SK-N-SH (cell line): ENCODE data around the gene VWA5B2. TPM values are rescaled to one million over a fixed set of nuclear protein-coding genes. Genes with fewer than 3 reads are reported as not detected.

Experiments used
- CTCF ChIA-PET: fragments of 300-600, 350-600 bp; formaldehyde crosslinking; extraction: SDS; loops from one replicate; lab custom pipeline; 2021; lab: Yijun Ruan, JAX
- POLR2A ChIA-PET: fragments of 350-600 bp; sonication (Branson Sonifier 250); formaldehyde crosslinking; extraction: SDS; loops from one replicate; lab custom pipeline; 2020; ENCODE audit warnings: antibody characterized with exemption, inconsistent platforms; lab: Yijun Ruan, JAX
- DNase-seq: peaks from one replicate; pipeline ENCODE4 v3.0.0; 2012
- H2AFZ ChIP-seq: fragments of 200-600 bp; sonication (generic); 2 replicates; pipeline ENCODE4 v1.8.1; 2016; ENCODE audit warnings: antibody characterized with exemption, mild to moderate bottlenecking, low read depth
- H3F3A ChIP-seq: fragments of 200-600 bp; sonication (generic); replicated peaks from 2 replicates; pipeline ENCODE3; 2016; ENCODE audit warnings: antibody characterized with exemption, mild to moderate bottlenecking; ENCODE audit not compliant: insufficient read depth
- H3K27ac ChIP-seq, 2 experiments: fragments of 200-500 bp in 1 of 2; fragments of 200-600 bp in 1 of 2; sonication (Bioruptor generic) in 1 of 2; sonication (generic), shearing (Covaris generic) in 1 of 2; 2 replicates each; pipeline versions ENCODE4 v1.5.1 to v1.6.1; 2014 to 2016; ENCODE audit warnings: low read depth in 2 of 2, inconsistent platforms in 1 of 2, low read length in 1 of 2, mild to moderate bottlenecking in 1 of 2, mixed read lengths in 1 of 2
- H3K27me3 ChIP-seq: fragments of 200-600 bp; sonication (generic), shearing (Covaris generic); 2 replicates; pipeline ENCODE4 v1.6.1; 2016; ENCODE audit warnings: mixed run types; ENCODE audit not compliant: insufficient read depth
- H3K36me3 ChIP-seq, 2 experiments: fragments of 200-500 bp in 1 of 2; fragments of 200-600 bp in 1 of 2; sonication (Bioruptor generic) in 1 of 2; sonication (generic) in 1 of 2; replicated peaks in 1 of 2; 2 replicates each; pipeline versions ENCODE3 to v1.5.1; 2014 to 2016; ENCODE audit warnings: low read length in 1 of 2, mild to moderate bottlenecking in 1 of 2; ENCODE audit not compliant: insufficient read depth in 2 of 2, control insufficient read depth in 1 of 2
- H3K4me1 ChIP-seq, 2 experiments: fragments of 200-500 bp in 1 of 2; fragments of 200-600 bp in 1 of 2; sonication (Bioruptor generic) in 1 of 2; sonication (generic), shearing (Covaris generic) in 1 of 2; 2 replicates each; pipeline versions ENCODE4 v1.5.1 to v1.6.1; 2014 to 2016; ENCODE audit warnings: low read depth in 1 of 2, low read length in 1 of 2, mixed run types in 1 of 2; ENCODE audit not compliant: insufficient read depth in 2 of 2, control insufficient read depth in 1 of 2
- H3K4me2 ChIP-seq: fragments of 200-600 bp; sonication (generic), shearing (Covaris generic); 2 replicates; pipeline ENCODE4 v1.6.1; 2017; ENCODE audit warnings: mixed run types
- H3K4me3 ChIP-seq, 2 experiments: fragments of 200-500 bp in 1 of 2; fragments of 200-600 bp in 1 of 2; sonication (Bioruptor generic) in 1 of 2; sonication (generic), shearing (Covaris generic) in 1 of 2; 2 replicates each; pipeline versions ENCODE4 v1.5.1 to v1.8.1; 2014 to 2016; ENCODE audit warnings: low read depth in 2 of 2, inconsistent platforms in 1 of 2, low read length in 1 of 2, mild to moderate bottlenecking in 1 of 2, mixed read lengths in 1 of 2, moderate library complexity in 1 of 2
- H3K79me2 ChIP-seq: fragments of 200-600 bp; sonication (generic); 2 replicates; pipeline ENCODE4 v1.8.1; 2017; ENCODE audit warnings: mild to moderate bottlenecking; ENCODE audit not compliant: insufficient read depth
- H3K9ac ChIP-seq: fragments of 200-600 bp; sonication (generic); 2 replicates; pipeline ENCODE4 v1.6.1; 2017; ENCODE audit warnings: mixed run types
- H3K9me2 ChIP-seq: fragments of 200-600 bp; sonication (generic); 2 replicates; pipeline ENCODE4 v1.6.1; 2017; ENCODE audit warnings: mixed run types
- H3K9me3 ChIP-seq: fragments of 200-600 bp; sonication (generic); 2 replicates; pipeline ENCODE4 v1.6.1; 2017; ENCODE audit warnings: mixed run types, mild to moderate bottlenecking, moderate library complexity
- H4K20me1 ChIP-seq: fragments of 200-600 bp; sonication (generic); 2 replicates; pipeline ENCODE4 v1.6.1; 2017; ENCODE audit warnings: mild to moderate bottlenecking, mixed run types; ENCODE audit not compliant: insufficient read depth
- EZH2phosphoT487 ChIP-seq: fragments of 200-600 bp; sonication (generic); IDR thresholded peaks from 2 replicates; pipeline ENCODE4 v1.6.1; 2017; ENCODE audit warnings: low read depth, mixed run types, mild to moderate bottlenecking, antibody characterized with exemption, moderate library complexity, borderline replicate concordance
- FOSL2 ChIP-seq: IDR thresholded peaks from 2 replicates; pipeline ENCODE4 v1.4.0; 2012; ENCODE audit warnings: low read depth, mild to moderate bottlenecking, moderate library complexity, borderline replicate concordance
- FOXJ3 ChIP-seq: sonication (generic); formaldehyde crosslinking; IDR thresholded peaks from 2 replicates; pipeline ENCODE4 v1.5.1; 2020; ENCODE audit warnings: mild to moderate bottlenecking, missing genetic modification reagents
- GABPA ChIP-seq: IDR thresholded peaks from 2 replicates; pipeline ENCODE4 v1.4.0; 2012; ENCODE audit warnings: low read depth, mild to moderate bottlenecking
- GATA2 ChIP-seq: sonication (generic); formaldehyde crosslinking; IDR thresholded peaks from 2 replicates; pipeline ENCODE4 v1.5.0; 2020; ENCODE audit warnings: mild to moderate bottlenecking, missing genetic modification reagents
- MEF2A ChIP-seq: IDR thresholded peaks from 2 replicates; pipeline ENCODE4 v1.4.0; 2012; ENCODE audit warnings: low read depth, borderline replicate concordance
- MXI1 ChIP-seq: IDR thresholded peaks from 2 replicates; pipeline ENCODE4 v1.6.1; 2012; ENCODE audit warnings: mild to moderate bottlenecking, low read depth, low read length, improper control_type of control experiment
- NFIC ChIP-seq: IDR thresholded peaks from 2 replicates; pipeline ENCODE4 v1.4.0; 2012; ENCODE audit warnings: borderline replicate concordance
- NRF1 ChIP-seq: IDR thresholded peaks from 2 replicates; pipeline ENCODE4 v1.6.1; 2012; ENCODE audit warnings: low read depth, mild to moderate bottlenecking, low read length
- POLR2AphosphoS5 ChIP-seq: IDR thresholded peaks from 2 replicates; pipeline ENCODE4 v1.6.1; 2012; ENCODE audit warnings: low read depth, low read length
- RCOR1 ChIP-seq: fragments of 150-350 bp; IDR thresholded peaks from 2 replicates; pipeline ENCODE4 v1.6.1; 2017; ENCODE audit warnings: antibody characterized with exemption, low read length
- RXRA ChIP-seq: IDR thresholded peaks from 2 replicates; pipeline ENCODE4 v1.4.0; 2012; ENCODE audit warnings: low read depth, mild to moderate bottlenecking, borderline replicate concordance
- SIN3A ChIP-seq: IDR thresholded peaks from 2 replicates; pipeline ENCODE4 v1.6.1; 2012; ENCODE audit warnings: low read depth, mild to moderate bottlenecking, low read length, moderate library complexity, borderline replicate concordance
- TEAD4 ChIP-seq: IDR thresholded peaks from 2 replicates; pipeline ENCODE4 v1.4.0; 2012; ENCODE audit warnings: mild to moderate bottlenecking, borderline replicate concordance; ENCODE audit not compliant: insufficient read depth
- WGBS: methylation state at CpG from one replicate; pipeline ENCODE4 v1.1.6; 2017; ENCODE audit warnings: low lambda C conversion rate; 5-methylcytosine and 5-hydroxymethylcytosine counted together
- polyA plus RNA-seq, 3 experiments: library from polyadenylated mRNA; depleted of rRNA; stranded (reverse); fragments of >200 nt; gene quantifications; 2 replicates each; pipeline ENCODE4 v1.2.3, GENCODE V29; 2012
- TF ChIP-seq, protein P1 (sequence below): IDR thresholded peaks from 2 replicates; pipeline ENCODE4 v1.4.0; 2012; ENCODE audit warnings: low read depth
- TF ChIP-seq, protein P2 (sequence below): fragments of 150-350 bp; IDR thresholded peaks from 2 replicates; pipeline ENCODE4 v1.6.1; 2016; ENCODE audit warnings: mild to moderate bottlenecking, low read depth, low read length
- TF ChIP-seq, protein P3 (sequence below): IDR thresholded peaks from 2 replicates; pipeline ENCODE4; 2012
- TF ChIP-seq, protein P4 (sequence below): IDR thresholded peaks from 2 replicates; pipeline ENCODE4 v1.4.0; 2012; ENCODE audit warnings: low read depth, borderline replicate concordance
- TF ChIP-seq, protein P5 (sequence below): IDR thresholded peaks from 2 replicates; pipeline ENCODE4 v1.6.1; 2012; ENCODE audit warnings: mild to moderate bottlenecking, low read depth, low read length, moderate library complexity

Gene VWA5B2
- polyA plus RNA-seq, 1 of the 3 experiments (the other 2 are of a cell fraction): 0.08 TPM

DNA sequence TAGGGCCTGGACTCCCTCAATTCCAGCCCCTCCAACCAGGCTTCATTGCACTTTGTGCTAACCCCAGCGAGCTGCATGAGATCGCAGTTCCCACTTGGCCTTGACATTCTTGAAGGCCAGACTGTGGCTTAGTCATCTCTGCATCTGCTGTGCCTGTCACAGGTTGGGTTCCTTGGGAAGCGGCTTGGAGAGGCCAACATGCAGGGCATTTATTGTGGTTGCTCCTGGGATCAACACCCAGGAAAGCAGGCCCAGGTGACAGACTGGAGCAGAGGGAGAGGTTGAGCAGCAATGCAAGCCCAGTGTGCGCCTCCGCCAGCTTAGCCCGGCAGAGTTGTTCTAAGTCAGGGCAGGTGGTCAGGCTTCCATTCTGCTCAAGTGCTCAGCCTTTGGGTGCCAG is 32.8 kb upstream of the VWA5B2 start:
- H3K4me1 ChIP-seq: no peaks in the 10 kb centered on the region
- no peak overlapping the region for H3K9ac ChIP-seq
- H3F3A ChIP-seq: no peaks in the 10 kb centered on the region
- no peak for DNase-seq
- no peak overlapping the region for H3K4me2 ChIP-seq
- no peak for TF ChIP-seq FOSL2
- TF ChIP-seq, all 33 proteins: peak for 0
- 94% methylated on average over 6 of the region's 6 CpGs for WGBS
- peaks cover 10 to 36% of the 10 kb centered on the region in 2 experiments for H3K36me3 ChIP-seq
- no peaks in the 10 kb centered on the region for H4K20me1 ChIP-seq
- no peak overlapping the region for H3K27ac ChIP-seq
- H3K27me3 ChIP-seq: no peaks in the 10 kb centered on the region
- no peak overlapping the region for H3K4me3 ChIP-seq
- H2AFZ ChIP-seq: no peak overlapping the region
- H3K79me2 ChIP-seq: no peaks in the 10 kb centered on the region
- H3K9me2 ChIP-seq: no peaks in the 10 kb centered on the region
- H3K9me3 ChIP-seq: no peaks in the 10 kb centered on the region
- CTCF ChIA-PET: interaction anchor here (0.7 to 3.2 kb wide), 3 partner anchors 31 to 53 kb away, joined by 3 to 15 read pairs (median 6); partner anchors contain the start of gene EEF1AKMT4
- POLR2A ChIA-PET: no interaction called here

DNA sequence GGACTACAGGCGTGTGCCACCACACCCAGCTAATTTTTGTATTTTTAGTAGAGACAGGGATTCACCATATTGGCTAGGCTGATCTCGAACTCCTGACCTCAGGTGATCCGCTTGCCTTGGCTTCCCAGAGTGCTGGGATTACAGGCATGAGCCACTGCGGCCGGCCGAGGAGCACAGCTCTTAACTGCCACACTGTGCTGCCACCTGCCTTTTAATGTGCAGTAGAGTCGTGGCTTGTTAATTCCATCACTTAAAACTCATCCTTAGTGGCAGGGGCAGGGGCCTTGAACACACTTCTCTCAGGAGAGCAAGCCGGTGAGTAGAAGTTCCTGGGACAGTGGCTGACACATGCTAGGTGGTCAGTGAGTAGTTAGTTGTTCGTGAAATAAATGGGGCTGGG is 30.9 kb upstream of the VWA5B2 start:
- Histone ChIP-seq H3K9me2 (no peaks in the 10 kb centered on the region), H3K36me3 (peaks cover under 1 to 20% of the 10 kb centered on the region in 2 experiments), H3K4me2 (no peak overlapping the region), H3K9me3 (no peaks in the 10 kb centered on the region), H3K4me1 (no peaks in the 10 kb centered on the region)
- POLR2A ChIA-PET: no interaction called here
- WGBS: 93% methylated on average over 9 of the region's 9 CpGs
- TF ChIP-seq, protein P1, sequence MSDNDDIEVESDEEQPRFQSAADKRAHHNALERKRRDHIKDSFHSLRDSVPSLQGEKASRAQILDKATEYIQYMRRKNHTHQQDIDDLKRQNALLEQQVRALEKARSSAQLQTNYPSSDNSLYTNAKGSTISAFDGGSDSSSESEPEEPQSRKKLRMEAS: no peak
- TF ChIP-seq, protein P2, sequence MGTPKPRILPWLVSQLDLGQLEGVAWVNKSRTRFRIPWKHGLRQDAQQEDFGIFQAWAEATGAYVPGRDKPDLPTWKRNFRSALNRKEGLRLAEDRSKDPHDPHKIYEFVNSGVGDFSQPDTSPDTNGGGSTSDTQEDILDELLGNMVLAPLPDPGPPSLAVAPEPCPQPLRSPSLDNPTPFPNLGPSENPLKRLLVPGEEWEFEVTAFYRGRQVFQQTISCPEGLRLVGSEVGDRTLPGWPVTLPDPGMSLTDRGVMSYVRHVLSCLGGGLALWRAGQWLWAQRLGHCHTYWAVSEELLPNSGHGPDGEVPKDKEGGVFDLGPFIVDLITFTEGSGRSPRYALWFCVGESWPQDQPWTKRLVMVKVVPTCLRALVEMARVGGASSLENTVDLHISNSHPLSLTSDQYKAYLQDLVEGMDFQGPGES: no peak
- TF ChIP-seq SIN3A: no peak
- TF ChIP-seq RXRA: no peak
- TF ChIP-seq RCOR1: no peak
- TF ChIP-seq MXI1: no peak
- TF ChIP-seq GABPA: no peak
- TF ChIP-seq TEAD4: no peak
- no peak for TF ChIP-seq MEF2A
- no peak for TF ChIP-seq FOXJ3 (CRISPR knock-in tag)
- TF ChIP-seq, protein P3, sequence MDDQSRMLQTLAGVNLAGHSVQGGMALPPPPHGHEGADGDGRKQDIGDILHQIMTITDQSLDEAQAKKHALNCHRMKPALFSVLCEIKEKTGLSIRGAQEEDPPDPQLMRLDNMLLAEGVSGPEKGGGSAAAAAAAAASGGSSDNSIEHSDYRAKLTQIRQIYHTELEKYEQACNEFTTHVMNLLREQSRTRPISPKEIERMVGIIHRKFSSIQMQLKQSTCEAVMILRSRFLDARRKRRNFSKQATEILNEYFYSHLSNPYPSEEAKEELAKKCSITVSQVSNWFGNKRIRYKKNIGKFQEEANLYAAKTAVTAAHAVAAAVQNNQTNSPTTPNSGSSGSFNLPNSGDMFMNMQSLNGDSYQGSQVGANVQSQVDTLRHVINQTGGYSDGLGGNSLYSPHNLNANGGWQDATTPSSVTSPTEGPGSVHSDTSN: no peak
- TF ChIP-seq NFIC: no peak
- TF ChIP-seq, protein P4, sequence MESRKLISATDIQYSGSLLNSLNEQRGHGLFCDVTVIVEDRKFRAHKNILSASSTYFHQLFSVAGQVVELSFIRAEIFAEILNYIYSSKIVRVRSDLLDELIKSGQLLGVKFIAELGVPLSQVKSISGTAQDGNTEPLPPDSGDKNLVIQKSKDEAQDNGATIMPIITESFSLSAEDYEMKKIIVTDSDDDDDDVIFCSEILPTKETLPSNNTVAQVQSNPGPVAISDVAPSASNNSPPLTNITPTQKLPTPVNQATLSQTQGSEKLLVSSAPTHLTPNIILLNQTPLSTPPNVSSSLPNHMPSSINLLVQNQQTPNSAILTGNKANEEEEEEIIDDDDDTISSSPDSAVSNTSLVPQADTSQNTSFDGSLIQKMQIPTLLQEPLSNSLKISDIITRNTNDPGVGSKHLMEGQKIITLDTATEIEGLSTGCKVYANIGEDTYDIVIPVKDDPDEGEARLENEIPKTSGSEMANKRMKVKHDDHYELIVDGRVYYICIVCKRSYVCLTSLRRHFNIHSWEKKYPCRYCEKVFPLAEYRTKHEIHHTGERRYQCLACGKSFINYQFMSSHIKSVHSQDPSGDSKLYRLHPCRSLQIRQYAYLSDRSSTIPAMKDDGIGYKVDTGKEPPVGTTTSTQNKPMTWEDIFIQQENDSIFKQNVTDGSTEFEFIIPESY: no peak
- TF ChIP-seq, protein P5, sequence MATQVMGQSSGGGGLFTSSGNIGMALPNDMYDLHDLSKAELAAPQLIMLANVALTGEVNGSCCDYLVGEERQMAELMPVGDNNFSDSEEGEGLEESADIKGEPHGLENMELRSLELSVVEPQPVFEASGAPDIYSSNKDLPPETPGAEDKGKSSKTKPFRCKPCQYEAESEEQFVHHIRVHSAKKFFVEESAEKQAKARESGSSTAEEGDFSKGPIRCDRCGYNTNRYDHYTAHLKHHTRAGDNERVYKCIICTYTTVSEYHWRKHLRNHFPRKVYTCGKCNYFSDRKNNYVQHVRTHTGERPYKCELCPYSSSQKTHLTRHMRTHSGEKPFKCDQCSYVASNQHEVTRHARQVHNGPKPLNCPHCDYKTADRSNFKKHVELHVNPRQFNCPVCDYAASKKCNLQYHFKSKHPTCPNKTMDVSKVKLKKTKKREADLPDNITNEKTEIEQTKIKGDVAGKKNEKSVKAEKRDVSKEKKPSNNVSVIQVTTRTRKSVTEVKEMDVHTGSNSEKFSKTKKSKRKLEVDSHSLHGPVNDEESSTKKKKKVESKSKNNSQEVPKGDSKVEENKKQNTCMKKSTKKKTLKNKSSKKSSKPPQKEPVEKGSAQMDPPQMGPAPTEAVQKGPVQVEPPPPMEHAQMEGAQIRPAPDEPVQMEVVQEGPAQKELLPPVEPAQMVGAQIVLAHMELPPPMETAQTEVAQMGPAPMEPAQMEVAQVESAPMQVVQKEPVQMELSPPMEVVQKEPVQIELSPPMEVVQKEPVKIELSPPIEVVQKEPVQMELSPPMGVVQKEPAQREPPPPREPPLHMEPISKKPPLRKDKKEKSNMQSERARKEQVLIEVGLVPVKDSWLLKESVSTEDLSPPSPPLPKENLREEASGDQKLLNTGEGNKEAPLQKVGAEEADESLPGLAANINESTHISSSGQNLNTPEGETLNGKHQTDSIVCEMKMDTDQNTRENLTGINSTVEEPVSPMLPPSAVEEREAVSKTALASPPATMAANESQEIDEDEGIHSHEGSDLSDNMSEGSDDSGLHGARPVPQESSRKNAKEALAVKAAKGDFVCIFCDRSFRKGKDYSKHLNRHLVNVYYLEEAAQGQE: no peak
- TF ChIP-seq NRF1: no peak
- no peak for TF ChIP-seq FOSL2
- TF ChIP-seq POLR2AphosphoS5: no peak
- no peak for TF ChIP-seq EZH2phosphoT487
- no peak for TF ChIP-seq GATA2
- TF ChIP-seq, all 33 proteins: peak for 0
- Histone ChIP-seq H3K79me2 (no peaks in the 10 kb centered on the region), H3K27ac (no peak overlapping the region), H3K27me3 (no peaks in the 10 kb centered on the region), H3F3A (no peaks in the 10 kb centered on the region), H3K9ac (no peak overlapping the region), H4K20me1 (no peaks in the 10 kb centered on the region), H2AFZ (no peak overlapping the region), H3K4me3 (no peak overlapping the region)
- DNase-seq: no peak
- CTCF ChIA-PET: interaction anchor here (1.7 kb wide), 1 partner anchor 22 kb away, joined by 5 read pairs; no protein-coding TSS in a partner anchor
